WTC11 (cell line): ENCODE results near the gene PTH1R.

ENCODE experiments used
- AFF4 ChIP-seq: sonication (generic); formaldehyde crosslinking; IDR thresholded peaks from 2 replicates; pipeline ENCODE4 v1.8.1; 2023; ENCODE audit warnings: mild to moderate bottlenecking, missing genetic modification reagents, borderline replicate concordance
- CTCF ChIP-seq: fragments of 200-600 bp; IDR thresholded peaks from 2 replicates; pipeline ENCODE4 v1.8.0; 2022; ENCODE audit warnings: antibody characterized with exemption
- E2F5 ChIP-seq: sonication (generic); formaldehyde crosslinking; IDR thresholded peaks from 2 replicates; pipeline ENCODE4 v1.8.1; 2022; ENCODE audit warnings: mild to moderate bottlenecking, moderate library complexity, missing genetic modification reagents
- ETV6 ChIP-seq: sonication (generic); formaldehyde crosslinking; IDR thresholded peaks from 2 replicates; pipeline ENCODE4 v1.8.1; 2022; ENCODE audit warnings: mild to moderate bottlenecking, missing genetic modification reagents
- MLX ChIP-seq: sonication (generic); formaldehyde crosslinking; IDR thresholded peaks from 2 replicates; pipeline ENCODE4 v1.8.1; 2023; ENCODE audit warnings: mild to moderate bottlenecking, missing genetic modification reagents, moderate library complexity
- SP1 ChIP-seq: sonication (generic); formaldehyde crosslinking; conservative IDR thresholded peaks from 2 replicates; pipeline ENCODE4 v1.8.1; 2022; ENCODE audit warnings: missing genetic modification reagents
- ZNF263 ChIP-seq: sonication (generic); formaldehyde crosslinking; IDR thresholded peaks from 2 replicates; pipeline ENCODE4 v1.8.1; 2022; ENCODE audit warnings: low read depth, mild to moderate bottlenecking, moderate library complexity, missing genetic modification reagents

GRCh38 chr3:46852334-46852720 lies 25.2 kb upstream of the PTH1R start:
- TF ChIP-seq CTCF (no peak), E2F5 (CRISPR knock-in tag) (no peak), ETV6 (CRISPR knock-in tag) (no peak), SP1 (CRISPR knock-in tag) (no peak), MLX (CRISPR knock-in tag) (no peak), ZNF263 (CRISPR knock-in tag) (no peak), AFF4 (CRISPR knock-in tag) (no peak)
